Suprapubic skin (tissue), 4 donors: Measurements from ENCODE around the gene CLEC14A.

Experiments used
- CTCF ChIP-seq, 2 donors: fragments of 200-600 bp in 1 of 2; fragments of 450-650 bp in 1 of 2; sonication (generic) in 1 of 2; IDR thresholded peaks; one replicate each; pipeline ENCODE4 v1.5.1; 2016 to 2019; ENCODE audit warnings: antibody characterized with exemption in 2 of 2, mild to moderate bottlenecking in 1 of 2, moderate library complexity in 1 of 2
- EP300 ChIP-seq: sonication (generic); formaldehyde crosslinking; IDR thresholded peaks from one replicate; pipeline ENCODE4 v1.6.1; 2017; ENCODE audit warnings: antibody characterized with exemption
- POLR2A ChIP-seq, 2 donors: fragments of 450-650 bp; IDR thresholded peaks; one replicate each; pipeline ENCODE4 v1.6.1; 2017; ENCODE audit warnings: antibody characterized with exemption in 2 of 2, mild to moderate bottlenecking in 2 of 2, moderate library complexity in 2 of 2
- POLR2AphosphoS5 ChIP-seq, 3 donors: sonication (generic); formaldehyde crosslinking; IDR thresholded peaks; one replicate each; pipeline ENCODE4 v1.6.1; 2017; ENCODE audit warnings: antibody characterized with exemption in 3 of 3

GRCh38 chr14:38243696-38244240, 12.1 kb downstream of the CLEC14A start:
- no peak for TF ChIP-seq CTCF (IDR thresholded peaks at IDR 0.05)
- TF ChIP-seq POLR2A (IDR thresholded peaks at IDR 0.05) = no peak
- TF ChIP-seq EP300 = no peak
- TF ChIP-seq POLR2AphosphoS5 (IDR thresholded peaks at IDR 0.05) = no peak
